Stimulated activated CD8-positive, alpha-beta memory T cell treated with anti-CD3 and anti-CD28 coated beads, Interleukin-4, amount 100 ng/mL, for 24 hours (primary cell): ENCODE results near the gene SKAP1.

Experiments used
- DNase-seq: peaks from one replicate; pipeline ENCODE4 v3.0.0-alpha.2; 2020; ENCODE audit warnings: low read depth

SKAP1 gene

DNA sequence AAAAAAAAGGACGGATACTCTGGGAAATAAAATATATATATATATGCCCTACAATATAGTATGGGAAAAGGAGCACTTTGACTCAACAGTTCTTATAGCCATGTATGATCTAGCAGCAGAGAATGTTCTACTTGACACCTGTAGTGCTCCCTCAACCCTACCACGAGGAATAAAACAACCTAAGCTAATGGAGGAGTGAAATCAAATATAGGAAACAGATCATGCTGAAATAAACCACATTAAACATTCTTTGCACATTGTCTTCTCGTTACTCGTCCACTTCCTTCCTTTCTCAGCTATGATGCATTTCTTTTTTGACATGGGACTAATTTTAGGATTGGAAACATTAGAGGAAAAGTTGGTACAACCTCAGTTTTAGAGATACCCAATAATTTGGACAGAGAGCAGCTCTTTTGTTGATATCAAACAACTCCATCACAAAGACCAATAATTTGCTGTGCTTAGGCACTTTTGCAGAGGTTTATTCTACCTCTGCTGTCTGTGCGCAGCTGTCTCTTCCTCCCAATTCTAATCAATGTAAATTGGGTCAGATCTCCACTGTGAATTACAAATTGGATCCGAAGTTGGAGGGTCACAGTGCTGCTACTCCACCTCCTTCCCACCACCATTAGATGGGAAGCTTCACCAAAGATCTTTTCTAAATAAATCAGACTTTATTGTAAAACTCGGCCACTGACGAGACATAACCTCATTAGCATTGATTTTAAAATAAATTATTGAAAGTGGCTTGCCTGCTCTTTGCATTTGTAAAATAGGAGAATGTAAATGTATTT, 256.6 kb downstream of the SKAP1 start:
- DNase-seq = no peak

DNA sequence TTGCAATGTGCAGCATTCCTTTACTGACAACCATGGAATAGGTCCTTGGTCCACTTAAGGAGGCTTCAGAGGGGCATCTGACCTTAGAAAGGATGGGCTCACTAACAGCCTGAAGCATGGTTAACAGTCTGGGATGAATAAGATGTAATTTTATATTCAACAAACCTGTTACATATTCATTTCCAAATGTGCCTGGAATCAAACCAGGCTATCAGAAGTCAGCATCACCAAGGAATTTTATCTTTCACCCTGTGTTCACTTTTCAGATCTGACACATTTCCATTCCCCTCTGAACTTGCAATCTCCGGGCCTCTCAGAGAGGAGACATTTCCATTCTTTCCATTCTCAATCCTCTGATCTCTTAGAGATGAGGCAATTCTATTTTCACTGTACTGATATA, 260.1 kb downstream of the SKAP1 start:
- DNase-seq = no peak

DNA sequence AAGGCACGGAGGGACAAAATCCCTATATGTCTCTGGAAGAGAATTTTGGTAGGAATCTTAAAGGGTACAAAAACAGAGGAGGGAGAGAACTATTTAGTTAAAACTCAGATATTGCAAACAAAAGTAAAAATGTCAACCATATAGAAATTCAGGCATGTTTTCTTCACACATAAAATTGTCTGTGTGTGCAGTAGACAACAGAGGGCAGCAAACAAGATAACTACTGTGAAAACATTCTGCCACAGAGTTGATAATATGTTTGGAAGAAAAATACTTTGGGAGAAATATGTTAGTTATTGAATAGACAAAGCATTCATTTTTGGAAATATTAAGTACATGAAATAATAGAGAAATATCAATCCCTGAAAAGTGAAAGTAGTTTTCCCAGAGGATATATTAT, 266.2 kb downstream of the SKAP1 start:
- DNase-seq = no peak

DNA sequence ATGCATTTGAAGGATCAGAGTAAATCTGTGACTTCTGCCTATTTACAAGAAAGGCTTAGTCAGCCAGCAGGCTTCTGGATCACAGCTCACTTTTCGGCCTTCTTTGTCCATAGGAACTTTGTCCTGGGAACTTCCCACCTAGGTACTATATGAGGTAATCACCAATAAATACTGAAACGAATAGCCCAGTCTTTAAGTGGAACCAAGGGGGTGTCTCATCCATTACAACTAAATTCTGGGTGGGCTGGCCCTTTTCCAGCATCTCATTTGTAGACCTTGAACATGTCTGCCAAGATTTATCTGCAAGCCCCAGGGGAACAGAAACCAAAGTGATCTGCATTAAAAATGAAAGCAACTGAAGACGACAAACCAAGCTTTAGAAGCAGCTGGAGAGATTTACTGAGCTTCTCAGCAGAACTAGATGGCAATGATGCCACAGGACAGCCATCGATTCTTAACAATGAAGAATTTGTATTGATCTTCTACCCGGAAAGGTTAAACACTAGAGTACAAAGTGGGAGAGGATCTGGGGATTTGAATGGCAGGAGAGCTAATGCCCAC, 267.0 kb downstream of the SKAP1 start:
- DNase-seq = no peak

GRCh38 chr17:48162306-48162934, 267.6 kb downstream of the SKAP1 start:
- DNase-seq = no peak

- no peak for DNase-seq
Observed at GRCh38 chr17:48161127-48161905, 268.7 kb downstream of the SKAP1 start.

GRCh38 chr17:48160177-48161081, 269.6 kb downstream of the SKAP1 start:
- DNase-seq = no peak

- DNase-seq = no peak
Observed at GRCh38 chr17:48159232-48159631, 270.8 kb downstream of the SKAP1 start.

DNA sequence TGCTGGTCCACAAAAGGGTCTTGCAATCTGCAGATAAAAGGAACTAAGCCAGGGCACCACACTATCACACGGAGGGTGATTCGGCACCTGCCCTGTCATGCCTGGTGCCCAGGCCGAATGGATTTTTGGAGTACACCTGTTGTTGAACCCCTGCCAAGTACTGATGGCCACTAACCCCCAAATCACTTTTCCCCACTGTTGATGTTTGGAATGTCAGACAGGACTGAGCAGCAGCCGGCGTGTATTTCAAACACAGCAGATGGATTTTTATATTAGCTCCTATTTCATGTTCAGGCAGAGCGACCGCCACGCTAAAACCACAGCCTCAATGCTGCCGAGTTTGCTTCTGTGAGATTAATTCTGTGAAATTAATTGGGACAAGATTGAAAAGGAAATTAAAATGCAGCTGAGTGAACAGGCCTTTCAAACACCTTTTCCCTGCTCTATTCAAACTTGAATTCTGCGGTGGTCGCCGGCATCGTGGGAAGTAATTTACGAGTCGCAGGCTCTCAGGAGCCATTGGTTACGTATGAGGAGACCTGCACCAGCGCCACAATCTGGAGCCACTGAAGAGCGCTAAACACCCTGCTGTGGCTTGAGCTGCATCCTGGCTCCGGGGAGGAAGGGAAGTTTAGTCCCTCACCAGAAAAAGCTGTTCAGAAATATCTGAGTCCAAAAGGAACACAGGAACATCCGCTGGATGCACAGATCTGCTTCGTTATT, 274.0 kb downstream of the SKAP1 start:
- DNase-seq = no peak

- DNase-seq = no peak
Observed at GRCh38 chr17:48153691-48154358, 276.2 kb downstream of the SKAP1 start.

- no peak for DNase-seq
Observed at GRCh38 chr17:48152289-48152688, 277.7 kb downstream of the SKAP1 start.

- no peak for DNase-seq
Observed at GRCh38 chr17:48151220-48151619, 278.8 kb downstream of the SKAP1 start.

DNA sequence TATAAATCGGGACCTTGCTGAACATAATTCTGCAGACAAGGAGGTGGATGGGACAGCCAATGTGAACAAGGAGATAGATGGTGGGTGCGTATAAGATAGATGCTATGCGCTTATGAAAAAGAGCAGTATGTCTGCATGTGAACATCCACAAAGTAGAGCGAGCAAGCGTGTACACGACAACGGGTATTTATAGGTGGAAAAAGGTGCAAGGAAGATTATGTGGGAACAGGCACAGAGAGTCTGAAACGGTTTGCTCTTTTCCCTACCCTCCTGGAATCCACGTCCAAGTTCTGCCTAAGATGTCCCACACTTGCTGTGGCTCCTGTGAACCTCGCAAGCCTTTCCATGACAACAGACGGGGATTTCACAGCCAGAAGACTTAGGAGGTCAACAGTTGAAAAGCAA, 279.4 kb downstream of the SKAP1 start:
- no peak for DNase-seq

DNA sequence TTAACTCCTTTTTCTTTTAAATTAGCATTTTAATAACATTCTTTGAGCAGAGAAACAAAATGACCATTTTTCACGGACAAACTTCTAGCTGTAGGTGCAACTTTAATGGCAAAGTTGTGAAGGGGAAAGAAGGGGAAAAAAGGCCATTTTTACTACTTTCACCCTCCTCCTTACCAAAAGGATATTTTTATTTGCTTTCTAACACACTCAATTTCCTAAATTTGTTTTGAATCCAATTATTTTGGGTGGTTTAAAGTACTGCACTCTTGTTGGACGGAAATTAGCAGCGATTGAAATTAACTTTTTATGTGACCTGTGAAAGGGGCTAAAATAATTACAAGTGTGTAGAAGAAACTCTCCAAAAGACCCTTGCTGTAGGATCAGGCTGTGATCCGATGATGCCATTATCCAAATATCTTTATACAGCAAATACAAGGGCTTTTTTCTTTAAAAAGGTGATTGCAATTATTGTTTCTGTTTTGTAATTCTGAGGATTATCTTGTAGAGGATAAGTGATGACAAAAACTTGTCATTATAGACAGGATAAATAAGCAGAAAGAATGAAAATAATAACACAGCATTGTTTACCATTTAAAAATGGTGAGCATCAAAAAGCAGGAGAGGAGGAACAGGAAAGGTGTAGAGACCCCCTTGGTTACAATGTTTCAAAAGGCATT, 280.1 kb downstream of the SKAP1 start:
- DNase-seq = no peak

- no peak for DNase-seq
Observed at GRCh38 chr17:48148854-48149786, 280.9 kb downstream of the SKAP1 start.

- DNase-seq = no peak
Observed at GRCh38 chr17:48148029-48148770, 281.8 kb downstream of the SKAP1 start.

DNA sequence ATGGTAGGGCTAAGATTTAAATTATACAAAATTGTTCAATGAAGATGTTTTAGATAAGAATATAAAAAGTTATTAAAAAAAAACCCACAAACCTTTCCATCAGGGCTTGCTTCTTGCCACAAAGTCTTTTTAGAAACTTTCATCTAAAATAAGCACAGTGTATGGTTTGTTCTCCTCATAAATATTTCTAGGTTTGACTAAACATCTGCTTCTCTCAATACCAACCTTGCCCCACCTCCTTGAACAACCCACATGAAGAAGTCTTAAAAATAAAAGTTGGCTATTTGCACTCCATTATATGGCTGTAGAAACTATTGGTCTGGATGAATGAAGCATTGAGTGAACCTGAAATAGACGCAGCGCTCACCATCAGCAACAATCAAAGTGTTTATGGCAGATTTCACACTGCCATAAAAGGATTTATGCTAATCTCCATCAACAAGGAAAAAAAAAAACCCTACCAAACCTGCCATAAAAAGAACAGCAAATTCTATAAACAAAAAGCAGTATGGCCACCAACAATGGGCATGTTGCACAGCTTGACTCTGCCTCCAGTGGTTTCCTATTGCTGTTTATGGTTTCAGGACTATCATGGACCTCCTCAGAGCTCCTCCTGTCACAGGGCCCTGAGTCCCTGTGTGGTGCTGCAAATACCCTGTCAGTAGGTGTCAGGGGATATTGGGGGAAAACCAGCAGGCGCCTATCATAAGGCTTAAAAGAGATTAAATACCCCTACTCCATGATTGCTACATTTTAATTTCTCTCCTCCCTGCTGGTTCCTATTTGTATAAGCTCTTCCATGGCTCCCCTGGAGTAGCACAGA, 284.8 kb downstream of the SKAP1 start:
- DNase-seq = no peak
